HFFc6 (cell line): ENCODE measurements around the gene GJC2. TPM values are rescaled to one million over a fixed set of nuclear protein-coding genes. Genes with fewer than 3 reads are reported as not detected.

ENCODE experiments used
- DNase-seq: peaks from one replicate; pipeline ENCODE4 v3.0.0-alpha.2; 2018
- H3K27ac Mint-ChIP-seq: 2 replicates; pipeline ENCODE4 v1.8.0; 2020; ENCODE audit warnings: mild to moderate bottlenecking, mixed read lengths
- H3K27me3 Mint-ChIP-seq: 2 replicates; pipeline ENCODE4 v1.8.0; 2021; ENCODE audit warnings: mild to moderate bottlenecking, moderate library complexity, mixed read lengths; ENCODE audit not compliant: insufficient read depth
- H3K36me3 Mint-ChIP-seq: 2 replicates; pipeline ENCODE4 v1.8.0; 2021; ENCODE audit warnings: low read depth, mixed read lengths
- H3K4me1 Mint-ChIP-seq: 2 replicates; pipeline ENCODE4 v1.8.0; 2020; ENCODE audit warnings: low read depth, mixed read lengths
- H3K4me3 Mint-ChIP-seq: 2 replicates; pipeline ENCODE4 v1.8.0; 2020; ENCODE audit warnings: mild to moderate bottlenecking, moderate library complexity, mixed read lengths
- H3K9me3 Mint-ChIP-seq: 2 replicates; pipeline ENCODE4 v1.8.0; 2020; ENCODE audit warnings: mild to moderate bottlenecking, mixed read lengths
- CTCF ChIP-seq: fragments of 200-600 bp; sonication (generic); IDR thresholded peaks from 2 replicates; pipeline ENCODE4 v1.5.0; 2021; ENCODE audit warnings: antibody characterized with exemption, mild to moderate bottlenecking
- total RNA-seq, 6 experiments: library from RNA; stranded (reverse); fragmentation: NEBNext Ultra II Directional; extraction: Animal tissue kit (Norgen Biotek cat#: 25700); gene quantifications; 2 replicates in 1 of 6; 3 replicates in 5 of 6; pipeline ENCODE4 v1.2.3, GENCODE V29; 2021

The GJC2 gene
- total RNA-seq, 6 experiments from 2014 or later, result 1.1 to 2.3 (median 1.2) TPM

GRCh38 chr1:228177721-228178710 lies 28.3 kb downstream of the GJC2 start:
- no peak for TF ChIP-seq CTCF
- Mint-ChIP-seq H3K9me3 (no peaks in the 10 kb centered on the region), H3K36me3 (no peaks in the 10 kb centered on the region; the same call in 1 of the 2 replicates), H3K27me3 (peaks cover 2% of the 10 kb centered on the region; the same call in 1 of the 2 replicates), H3K4me3 (no peak overlapping the region), H3K27ac (no peak overlapping the region; the same call in 1 of the 2 replicates), H3K4me1 (no peaks in the 10 kb centered on the region)
- no peak for DNase-seq

- Mint-ChIP-seq H3K36me3 (no peaks in the 10 kb centered on the region; the same call in 1 of the 2 replicates), H3K27ac (no peak overlapping the region), H3K27me3 (peaks cover 2% of the 10 kb centered on the region; the same call in 1 of the 2 replicates), H3K9me3 (no peaks in the 10 kb centered on the region), H3K4me1 (no peaks in the 10 kb centered on the region), H3K4me3 (no peak overlapping the region)
- no peak for DNase-seq
- no peak for TF ChIP-seq CTCF
Observed at GRCh38 chr1:228178737-228179684, 29.3 kb downstream of the GJC2 start.

GRCh38 chr1:228180271-228180958 lies 30.7 kb downstream of the GJC2 start:
- Mint-ChIP-seq H3K27me3 (peaks cover 2% of the 10 kb centered on the region; the same call in 1 of the 2 replicates), H3K4me3 (no peak overlapping the region), H3K36me3 (no peaks in the 10 kb centered on the region; the same call in 1 of the 2 replicates), H3K9me3 (no peaks in the 10 kb centered on the region), H3K4me1 (no peaks in the 10 kb centered on the region), H3K27ac (no peak overlapping the region)
- peak; percentile 53; the same call in 1 of the 2 replicates for TF ChIP-seq CTCF
- no peak for DNase-seq

DNA sequence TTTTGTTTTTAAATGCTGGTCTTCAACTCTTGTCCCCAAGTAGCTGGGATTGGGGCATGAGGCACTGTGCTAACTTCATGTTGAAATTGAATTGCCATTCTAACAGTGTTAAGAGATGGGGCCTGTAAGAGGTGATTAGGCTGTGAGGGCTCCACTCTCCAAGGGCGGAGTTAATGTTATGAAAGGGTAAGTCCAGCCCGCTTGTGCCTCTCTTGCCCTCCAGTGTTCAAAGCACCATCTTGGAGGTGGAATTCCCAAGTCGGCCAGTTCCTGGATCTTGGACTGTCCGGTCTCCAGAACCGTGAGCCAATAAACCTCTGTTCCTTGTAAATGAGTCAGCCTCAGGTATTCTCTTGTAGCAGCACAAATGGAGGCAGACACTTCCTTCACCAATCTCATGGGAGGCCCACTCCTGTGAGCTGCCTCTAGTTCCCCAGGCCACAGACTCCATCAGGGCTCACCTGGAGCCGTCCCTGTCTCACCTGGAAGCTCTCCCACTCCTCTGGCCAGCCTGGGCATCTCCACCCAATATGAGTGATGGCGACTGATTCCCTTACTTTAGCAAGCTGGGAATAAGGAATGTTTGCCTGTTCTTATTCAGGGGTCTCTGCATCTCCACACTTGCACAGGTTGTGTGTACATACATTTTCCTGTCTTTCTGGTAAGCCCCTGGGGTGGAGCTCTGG lies 31.4 kb downstream of the GJC2 start:
- TF ChIP-seq CTCF, result no peak
- Mint-ChIP-seq H3K36me3 (no peaks in the 10 kb centered on the region; the same call in 1 of the 2 replicates), H3K4me3 (no peak overlapping the region), H3K27ac (no peak overlapping the region), H3K4me1 (no peaks in the 10 kb centered on the region), H3K9me3 (no peaks in the 10 kb centered on the region), H3K27me3 (peaks cover 2% of the 10 kb centered on the region; the same call in 1 of the 2 replicates)
- DNase-seq, result no peak
